Measurements from ENCODE around the gene MYH3. TPM values are rescaled to one million over a fixed set of nuclear protein-coding genes. Genes with fewer than 3 reads are reported as not detected.

Gene MYH3
- total RNA-seq, 1 experiment from 2014 or later = not detected

- no peak for DNase-seq (ENCODE audit: low spot score)
Measured at GRCh38 chr17:10649602-10650001, 7.5 kb downstream of the MYH3 start.

- DNase-seq (ENCODE audit: low spot score) = no peak
Measured at GRCh38 chr17:10648956-10649355, 8.2 kb downstream of the MYH3 start.

DNA sequence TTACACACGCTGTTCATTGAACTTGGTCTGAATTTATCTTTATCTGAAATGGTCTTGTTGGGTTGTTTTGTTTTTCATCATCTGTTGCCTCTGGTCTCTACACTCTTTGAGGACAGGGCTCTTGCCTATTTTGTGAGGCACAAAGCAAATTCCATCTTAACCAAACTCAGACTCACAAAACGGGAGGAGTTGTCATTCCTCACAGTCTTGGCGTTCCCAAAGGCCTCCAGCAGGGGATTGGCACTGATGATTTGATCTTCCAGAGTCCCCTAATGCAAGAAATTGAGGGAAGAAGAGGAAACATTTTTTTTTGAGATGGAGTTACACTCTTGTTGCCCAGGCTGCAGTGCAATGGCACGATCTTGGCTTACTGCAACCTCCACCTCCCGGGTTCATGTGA lies 8.7 kb downstream of the MYH3 start:
- no peak for DNase-seq (ENCODE audit: low spot score)

DNA sequence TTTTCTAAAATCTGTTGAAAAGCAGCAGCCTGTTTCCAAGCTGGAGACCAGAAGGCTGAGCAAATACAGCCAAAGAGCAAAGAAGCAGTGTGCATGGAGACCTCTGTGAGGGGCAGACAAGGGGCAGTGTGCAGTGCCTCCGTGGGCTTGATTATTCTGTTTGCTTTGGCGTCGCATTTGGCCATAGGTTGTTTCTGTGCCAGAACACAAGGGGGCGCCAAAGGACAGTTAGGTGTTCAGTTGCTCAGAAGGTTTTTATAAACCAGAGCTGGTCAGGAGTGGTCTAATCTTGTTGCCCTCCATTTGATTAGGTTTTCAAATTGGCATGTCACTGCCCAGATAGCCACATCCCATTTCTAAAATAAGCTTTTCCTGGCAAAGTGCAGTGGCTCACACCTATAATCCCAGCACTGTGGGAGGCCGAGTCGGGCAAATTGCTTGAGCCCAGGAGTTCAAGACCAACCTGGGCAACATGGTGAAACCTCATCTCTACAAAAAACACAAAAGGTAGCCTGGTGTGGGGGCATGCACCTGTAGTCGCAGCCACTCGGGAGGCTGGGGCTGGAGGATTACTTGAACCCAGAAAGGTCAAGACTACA lies 10.6 kb downstream of the MYH3 start:
- DNase-seq (ENCODE audit: low spot score) = peak; percentile 39

DNA sequence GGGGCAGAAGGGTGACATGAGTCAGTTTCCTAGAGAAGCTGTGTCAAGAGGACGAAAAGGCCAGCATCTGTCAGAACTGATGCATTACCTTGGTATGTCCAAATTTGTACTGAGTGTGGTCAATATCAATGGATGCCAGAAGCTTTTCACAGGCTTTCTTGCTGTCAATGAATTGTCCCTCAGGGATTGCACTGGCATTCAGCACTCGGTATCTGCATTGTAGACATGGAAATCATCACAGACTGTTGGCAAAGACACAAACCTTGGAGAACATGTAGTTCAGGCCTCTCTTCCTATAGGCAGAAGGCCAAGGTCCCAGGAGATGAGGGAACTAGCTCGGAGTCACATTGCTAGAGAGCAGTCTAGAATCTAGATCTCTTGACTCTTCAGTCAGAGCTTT lies 16.6 kb downstream of the MYH3 start:
- DNase-seq (ENCODE audit: low spot score) = no peak

GRCh38 chr17:10638151-10638550 lies 19.0 kb downstream of the MYH3 start:
- no peak for DNase-seq (ENCODE audit: low spot score)

GRCh38 chr17:10635290-10635689 lies 21.8 kb downstream of the MYH3 start:
- no peak for DNase-seq (ENCODE audit: low spot score)

DNA sequence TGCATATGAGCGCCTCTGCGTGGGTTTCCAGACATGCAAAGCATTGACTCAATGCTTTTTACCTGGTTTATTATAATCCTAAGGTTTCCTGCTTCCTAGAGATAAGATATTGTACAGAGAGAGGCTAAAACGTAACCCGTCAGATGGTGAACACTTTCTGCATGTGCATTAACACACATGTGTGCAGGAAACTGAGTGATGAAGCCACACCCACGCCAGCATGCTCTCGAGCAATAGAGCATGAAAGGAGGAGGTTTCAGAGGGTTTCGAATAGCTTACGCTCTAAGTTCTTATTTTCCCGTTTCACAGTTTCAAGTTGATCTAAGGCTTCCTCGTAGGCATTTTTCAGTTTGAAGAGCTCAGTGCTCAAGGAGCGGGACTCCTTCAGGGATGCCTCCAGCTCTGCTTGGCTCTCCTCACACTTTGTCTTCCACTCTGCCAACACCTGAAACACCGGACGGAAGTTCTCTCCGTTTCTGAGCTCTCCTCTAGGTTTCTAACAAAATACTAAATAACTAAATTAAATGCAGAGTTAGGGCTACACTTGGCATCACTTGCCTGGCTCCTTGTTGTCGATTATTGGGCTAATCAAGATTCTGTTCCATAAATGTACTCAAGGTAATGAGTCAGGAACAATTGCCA lies 23.2 kb downstream of the MYH3 start:
- DNase-seq (ENCODE audit: low spot score) = no peak

DNA sequence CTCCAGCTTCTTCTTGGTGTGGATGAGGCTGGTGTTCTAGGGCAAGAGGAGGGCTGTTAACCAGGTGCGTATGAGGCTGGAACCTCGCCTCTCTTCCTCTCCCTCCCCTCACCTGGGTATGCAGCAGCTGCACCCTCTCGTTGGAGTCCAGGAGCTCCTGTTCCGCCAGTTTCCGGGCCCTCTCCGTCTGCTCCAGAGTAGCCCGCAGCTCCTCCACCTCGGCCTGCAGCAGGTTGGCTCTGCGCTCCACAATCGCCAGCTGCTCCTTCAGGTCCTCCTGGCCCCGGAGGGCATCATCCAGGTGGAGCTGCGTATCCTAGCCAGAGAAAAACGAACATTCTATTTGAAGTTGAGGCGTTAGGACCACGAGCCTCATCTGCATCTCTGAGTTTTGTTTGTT lies 25.4 kb downstream of the MYH3 start:
- no peak for DNase-seq (ENCODE audit: low spot score)

DNA sequence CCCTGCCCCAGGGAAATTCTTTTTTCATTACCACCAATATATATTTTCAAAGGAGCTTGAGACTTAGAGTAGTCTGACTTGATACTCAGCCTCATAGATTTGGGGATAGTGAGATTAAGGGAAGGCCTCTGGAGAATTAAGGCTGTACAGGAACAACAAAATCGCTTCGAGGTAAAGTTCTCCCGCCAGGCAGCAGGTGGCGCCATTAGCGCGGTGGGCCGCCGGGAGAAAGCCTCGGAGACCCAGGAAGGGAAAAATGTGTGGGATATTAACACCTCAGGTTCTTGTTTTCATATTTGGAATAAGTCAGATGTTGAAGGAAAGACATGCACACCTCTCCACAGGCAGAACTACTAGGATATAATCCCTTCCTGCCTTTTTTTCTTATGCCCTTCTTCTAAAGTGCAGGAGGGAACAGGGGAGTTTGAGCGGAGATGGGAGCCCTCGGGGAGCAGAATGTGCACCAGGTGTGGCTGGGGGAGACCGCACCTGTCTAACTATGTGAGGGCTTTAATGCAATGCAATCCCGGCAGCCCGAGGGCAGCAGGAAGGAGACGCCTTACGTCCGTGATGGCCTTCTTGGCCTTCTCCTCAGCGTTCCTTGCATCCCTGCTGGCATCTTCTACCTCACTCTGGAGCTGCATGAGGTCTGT lies 25.9 kb downstream of the MYH3 start:
- no peak for DNase-seq (ENCODE audit: low spot score)

DNA sequence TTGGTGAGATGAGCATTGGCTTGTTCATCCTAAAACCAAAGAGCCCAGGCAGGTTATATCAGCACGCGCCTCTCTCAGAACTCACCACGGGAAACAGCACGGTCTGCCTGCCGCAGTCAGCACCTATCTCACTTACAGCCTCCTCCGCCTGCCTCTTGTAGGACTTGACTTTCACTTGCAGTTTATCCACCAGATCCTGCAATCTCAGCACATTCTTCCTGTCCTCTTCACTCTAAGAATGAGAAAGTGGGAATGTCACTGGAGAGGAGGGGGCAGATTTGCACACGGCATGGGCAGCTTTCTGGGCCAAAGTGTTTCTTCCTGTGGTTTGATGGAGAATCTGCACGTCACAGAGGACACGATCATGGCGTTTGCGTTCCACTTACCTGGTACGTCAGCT lies 27.4 kb downstream of the MYH3 start:
- DNase-seq (ENCODE audit: low spot score) = no peak

DNA sequence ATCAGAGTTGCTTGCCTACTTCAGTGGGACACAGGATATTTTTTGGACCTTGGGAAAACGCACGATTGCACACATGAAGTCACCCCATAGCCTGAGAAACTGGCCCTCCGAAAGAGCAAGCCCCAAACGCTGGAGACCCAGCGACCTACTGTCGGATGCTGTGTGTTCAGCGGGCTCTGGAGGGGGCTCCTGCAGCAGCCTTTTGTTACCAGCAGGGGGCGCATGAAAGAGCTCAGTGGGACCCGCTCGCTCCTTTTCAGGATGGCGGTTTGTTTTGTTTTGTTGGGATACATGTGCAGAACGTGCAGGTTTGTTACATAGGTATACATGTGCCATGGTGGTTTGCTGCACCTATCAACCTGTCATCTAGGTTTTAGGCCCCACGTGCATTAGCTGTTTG lies 28.4 kb downstream of the MYH3 start:
- DNase-seq (ENCODE audit: low spot score) = no peak

- no peak for DNase-seq (ENCODE audit: low spot score)
Measured at GRCh38 chr17:10626390-10626789, 30.7 kb downstream of the MYH3 start.

GRCh38 chr17:10624969-10625368 lies 32.1 kb downstream of the MYH3 start:
- DNase-seq (ENCODE audit: low spot score) = no peak

- no peak for DNase-seq (ENCODE audit: low spot score)
Measured at GRCh38 chr17:10623737-10624338, 33.3 kb downstream of the MYH3 start.

DNA sequence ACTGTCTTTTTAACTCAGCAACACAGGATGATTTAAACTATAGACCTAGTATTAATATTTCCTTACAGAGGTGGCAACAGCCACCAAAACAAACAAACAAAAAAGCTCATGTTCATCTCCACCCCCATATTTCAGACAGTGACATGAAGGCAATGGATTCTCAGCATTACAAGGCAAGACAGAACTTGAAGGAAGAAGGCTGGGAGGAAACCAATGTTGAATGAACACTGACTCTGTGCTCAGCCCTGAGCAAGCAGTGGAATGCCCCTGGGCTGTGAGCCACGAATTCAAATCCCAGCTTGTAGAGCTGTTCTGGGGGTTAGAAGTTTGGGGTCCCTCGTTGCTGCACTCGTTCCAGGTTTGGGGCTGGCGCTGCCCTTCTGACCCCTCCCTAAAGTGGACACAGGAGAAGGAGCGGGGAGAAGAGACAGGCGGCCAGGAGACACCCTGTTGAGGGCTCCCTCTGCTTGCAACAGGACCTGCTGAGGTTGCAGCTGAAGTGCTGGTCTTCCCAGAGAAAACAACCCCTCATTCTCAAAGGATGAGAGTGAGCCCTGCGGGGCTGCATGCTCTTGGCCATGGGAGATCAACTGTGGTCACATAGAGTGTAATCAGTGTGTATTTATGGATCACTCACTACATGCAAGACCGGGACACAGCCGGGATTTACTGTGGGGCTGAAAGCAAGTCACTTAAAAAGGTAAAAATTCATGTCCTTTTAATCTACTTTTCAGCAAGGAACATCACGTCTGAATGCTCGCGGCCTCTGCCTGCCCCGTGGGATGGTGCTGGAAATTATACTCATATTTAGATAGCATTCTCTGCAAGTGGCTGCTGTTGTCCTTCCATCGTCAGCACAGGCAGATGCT lies 34.3 kb downstream of the MYH3 start:
- no peak for DNase-seq (ENCODE audit: low spot score)

GRCh38 chr17:10621397-10621796 lies 35.7 kb downstream of the MYH3 start:
- DNase-seq (ENCODE audit: low spot score) = no peak

DNA sequence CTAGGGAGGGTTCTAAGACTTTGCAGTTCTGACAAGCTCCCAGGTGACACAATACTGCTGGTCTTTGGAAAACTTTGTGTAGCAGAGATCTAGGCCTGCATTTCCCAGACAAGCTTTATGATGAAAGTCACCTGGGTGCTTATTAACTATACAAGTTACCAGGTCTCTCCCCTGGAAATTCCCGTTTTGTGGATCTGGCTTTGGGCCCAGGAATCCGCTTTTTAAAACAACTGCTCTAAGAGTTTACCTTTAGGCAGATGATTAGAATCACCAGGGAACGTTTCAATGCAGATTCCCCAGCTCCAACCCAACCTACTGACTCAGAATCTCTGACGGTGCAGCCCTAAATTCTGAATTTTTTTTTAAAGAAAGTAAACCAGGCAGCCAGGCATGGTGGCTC lies 36.3 kb downstream of the MYH3 start:
- DNase-seq (ENCODE audit: low spot score) = no peak

- DNase-seq (ENCODE audit: low spot score) = peak; percentile 69
Measured at GRCh38 chr17:10618202-10618635, 38.9 kb downstream of the MYH3 start.

DNA sequence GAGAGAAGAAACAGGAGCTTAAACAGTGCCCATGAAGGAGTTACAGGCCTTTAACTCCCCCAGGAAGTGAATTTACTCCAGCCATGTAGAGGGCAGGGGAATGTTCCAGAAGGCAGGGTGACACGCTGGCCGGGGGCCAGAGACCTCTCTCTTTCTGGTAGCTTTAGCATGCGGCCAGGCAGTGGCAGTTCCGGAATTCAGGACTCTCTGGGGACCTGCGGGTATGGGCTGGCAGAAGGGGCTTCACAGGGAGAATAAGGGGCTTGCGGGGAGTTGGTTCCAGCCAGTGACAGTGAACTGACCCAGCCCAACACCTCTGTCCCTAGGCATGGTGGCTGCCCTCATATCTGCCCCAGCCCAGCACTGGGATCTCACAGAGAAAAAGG lies 40.0 kb downstream of the MYH3 start:
- no peak for DNase-seq (ENCODE audit: low spot score)

- DNase-seq (ENCODE audit: low spot score) = peak; percentile 45
Measured at GRCh38 chr17:10616502-10617119, 40.5 kb downstream of the MYH3 start.
